Mucosa of gallbladder (tissue), 1 donor: Measurements from ENCODE around the gene TGFBR3. TPM values are rescaled to one million over a fixed set of nuclear protein-coding genes. Genes with fewer than 3 reads are reported as not detected.
"Not testable (repeated sequence)": the region's sequence is repeated elsewhere in the genome, so short reads cannot be mapped to it uniquely, and the experiment has no call there.

Source experiments
- DNase-seq: peaks from one replicate; pipeline ENCODE4 v3.0.0-alpha.2; 2020; ENCODE audit warnings: low spot score
- total RNA-seq: library from RNA; stranded (reverse); gene quantifications from one replicate; pipeline ENCODE4 v1.2.1, GENCODE V29; 2021
- donor health status: DM: no; HTN: no; CAD: no.

Gene TGFBR3
- total RNA-seq, 1 donor from 2014 or later, result 54.4 TPM

DNA sequence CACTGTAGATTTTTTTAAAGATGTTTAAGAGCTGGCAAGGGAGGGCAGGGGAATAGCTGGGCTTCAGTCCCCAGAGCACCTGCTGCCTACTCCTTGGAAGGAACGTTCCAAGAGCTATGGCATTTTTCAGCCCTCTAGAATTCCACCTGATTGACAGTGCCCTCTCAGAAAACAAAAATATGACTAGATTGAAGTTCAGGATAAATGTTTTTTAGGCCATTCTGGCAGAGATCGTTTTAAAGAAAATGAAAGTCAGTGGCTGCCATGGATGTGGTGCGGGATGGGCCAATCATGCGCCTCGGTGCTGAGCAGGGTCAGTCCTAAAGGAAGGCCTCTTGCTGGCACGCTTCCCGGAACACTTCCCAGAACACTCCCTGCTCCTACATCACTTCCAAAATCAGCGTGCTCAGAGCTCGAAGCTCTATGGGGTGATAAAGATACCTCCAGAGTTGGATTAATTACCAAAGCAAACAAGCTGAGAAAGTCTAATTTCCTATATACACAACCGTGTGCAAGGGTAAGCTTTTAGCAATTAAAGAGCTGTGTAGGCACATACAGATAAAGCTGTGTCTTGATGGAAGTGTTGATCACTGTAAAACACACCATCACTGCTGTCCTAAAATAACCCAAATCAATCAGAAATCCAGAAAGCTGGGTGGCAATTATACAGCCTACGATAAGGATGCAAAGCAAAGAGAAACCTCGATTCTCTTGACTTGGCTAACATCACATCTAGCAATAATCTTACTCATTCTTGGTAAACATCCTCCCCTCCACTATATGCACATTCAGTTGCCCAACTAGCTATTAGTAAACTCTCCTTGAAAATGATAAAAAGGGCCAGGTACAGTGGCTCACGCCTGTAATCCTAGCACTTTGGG, 34.6 kb downstream of the TGFBR3 start:
- peak; percentile 81 for DNase-seq

DNA sequence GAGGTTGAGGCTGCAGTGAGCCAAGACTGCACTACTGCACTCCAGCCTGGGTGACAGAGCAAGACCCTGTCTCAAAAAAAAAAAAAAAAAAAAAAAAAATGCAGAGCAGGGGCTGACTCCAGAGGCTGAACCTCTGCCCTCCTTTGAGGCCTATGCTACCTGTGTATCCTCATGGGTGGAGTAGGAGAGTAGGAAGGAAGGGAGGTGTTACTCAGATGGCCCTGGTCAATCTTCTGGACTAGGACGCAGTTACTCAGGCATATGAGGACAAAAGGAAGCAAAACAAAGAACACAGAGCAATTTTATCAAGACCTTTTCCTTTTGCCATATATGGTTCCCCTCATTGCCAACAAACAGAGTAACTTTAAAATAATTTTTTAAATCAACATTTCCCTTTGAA, 35.2 kb downstream of the TGFBR3 start:
- no peak for DNase-seq

DNA sequence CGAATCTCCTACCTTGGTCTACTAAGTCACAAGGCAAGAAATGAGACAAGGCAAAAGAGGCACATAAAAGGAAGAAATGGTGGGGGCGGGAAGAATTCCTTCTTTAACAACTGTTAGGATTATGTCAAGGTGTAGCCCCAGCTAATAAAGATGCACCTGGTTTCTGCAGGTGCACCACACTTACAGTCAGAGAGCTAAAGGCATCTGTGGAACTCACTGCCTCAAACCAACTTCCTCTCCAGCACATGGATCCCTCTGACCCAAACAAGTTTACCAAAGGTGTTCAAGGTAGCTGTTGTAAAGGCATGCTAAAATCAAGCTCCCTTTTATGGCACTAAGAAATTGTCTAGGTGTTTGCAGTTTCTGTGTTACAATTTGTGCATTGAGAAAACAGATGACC, 38.1 kb downstream of the TGFBR3 start:
- DNase-seq, result no peak

DNA sequence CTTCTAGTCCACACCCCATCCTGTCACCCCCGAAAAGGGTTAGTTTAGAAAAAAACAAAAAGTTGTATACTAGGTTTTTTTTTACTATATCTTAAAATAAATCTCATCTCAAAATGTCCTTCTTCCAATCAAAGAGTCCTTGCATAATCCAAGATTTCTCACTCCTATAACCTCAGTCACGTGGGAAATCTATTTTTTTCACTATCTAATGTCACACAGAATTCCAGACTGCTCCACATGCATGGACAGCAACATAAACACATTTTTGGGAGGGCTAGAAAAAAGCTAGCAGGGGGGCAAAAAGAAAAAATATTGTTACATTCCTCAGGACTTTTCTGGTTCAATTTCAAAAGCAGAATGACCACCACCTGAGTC, 39.3 kb downstream of the TGFBR3 start:
- no peak for DNase-seq

DNA sequence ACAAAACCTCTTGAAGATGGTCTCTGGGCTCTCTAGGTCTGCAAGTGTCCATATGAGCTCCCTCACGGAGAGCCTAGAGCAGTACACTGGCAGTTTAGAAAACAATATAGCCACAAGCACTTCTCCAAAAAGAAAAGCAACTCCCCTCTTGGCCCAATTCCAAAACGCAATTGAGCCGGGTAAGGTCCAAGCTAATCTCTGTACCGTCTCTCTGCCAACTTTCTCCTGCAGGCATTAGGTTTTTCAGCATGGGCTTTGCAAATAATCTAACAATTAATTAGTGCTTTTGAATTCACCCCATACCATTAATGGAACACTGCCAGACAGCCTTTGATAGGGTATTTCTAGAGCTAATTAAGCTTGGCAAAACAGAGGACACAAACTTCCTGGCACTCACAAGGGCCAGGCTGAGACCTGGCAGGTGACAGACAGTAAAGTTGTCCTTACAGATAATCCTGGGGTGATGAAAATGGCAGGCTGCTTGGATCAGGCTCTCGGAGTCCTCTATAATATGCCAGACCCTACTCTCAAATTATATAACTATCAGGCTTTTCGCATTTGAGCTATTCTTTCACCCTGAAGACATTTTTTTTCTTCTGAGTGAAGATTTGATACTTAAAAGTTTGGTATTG, 39.8 kb downstream of the TGFBR3 start:
- peak; percentile 64 for DNase-seq

DNA sequence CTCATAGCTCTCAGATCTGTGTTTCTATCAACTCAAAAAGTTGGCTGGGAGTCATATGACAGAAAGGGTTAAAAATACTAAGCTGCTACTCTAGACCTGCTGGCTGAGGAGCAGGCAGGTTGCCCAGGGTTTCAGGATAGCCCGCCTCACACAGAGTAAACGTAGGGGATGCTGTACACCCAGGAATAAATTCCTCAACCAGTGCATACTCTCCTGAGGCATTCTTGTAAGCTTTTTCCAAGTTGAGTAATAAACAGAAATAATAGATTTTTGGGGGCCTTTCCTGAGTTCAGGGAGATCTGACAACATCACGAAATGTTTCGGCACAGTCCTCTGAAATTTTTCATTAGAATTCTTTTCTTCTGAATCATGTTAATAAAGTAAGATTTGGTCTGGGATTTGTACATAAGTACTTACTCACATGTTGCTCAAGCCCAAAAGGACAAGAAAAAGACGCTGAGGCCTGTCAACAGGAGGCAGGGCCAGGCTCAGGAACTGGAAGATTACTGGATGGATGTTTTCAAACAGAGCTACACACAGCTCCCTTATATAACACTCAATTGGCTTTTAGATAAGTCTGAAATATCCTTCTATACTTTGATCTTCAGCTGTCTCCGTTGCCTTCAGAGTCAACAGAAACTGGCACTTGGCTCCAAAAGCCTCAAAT, 41.0 kb downstream of the TGFBR3 start:
- peak; percentile 40 for DNase-seq

DNA sequence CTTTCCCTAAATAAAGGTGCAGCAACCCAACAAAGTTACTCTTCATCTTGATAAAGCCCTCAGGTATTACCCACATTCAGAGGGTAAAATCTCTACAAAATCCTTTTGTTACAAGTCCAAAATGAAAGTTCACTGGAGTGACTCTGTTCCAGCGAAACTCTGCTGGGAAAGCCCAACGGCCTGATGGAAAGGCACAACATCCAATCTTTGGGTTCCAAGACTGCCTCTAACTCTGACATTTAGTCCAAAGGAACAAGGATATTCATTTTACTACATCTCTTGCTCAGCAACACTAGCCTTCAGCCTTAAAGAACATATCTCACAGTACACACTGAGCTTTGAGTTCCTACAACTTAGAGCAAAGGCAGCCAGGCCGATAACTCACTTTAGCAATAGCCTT, 42.1 kb downstream of the TGFBR3 start:
- DNase-seq, result no peak

DNA sequence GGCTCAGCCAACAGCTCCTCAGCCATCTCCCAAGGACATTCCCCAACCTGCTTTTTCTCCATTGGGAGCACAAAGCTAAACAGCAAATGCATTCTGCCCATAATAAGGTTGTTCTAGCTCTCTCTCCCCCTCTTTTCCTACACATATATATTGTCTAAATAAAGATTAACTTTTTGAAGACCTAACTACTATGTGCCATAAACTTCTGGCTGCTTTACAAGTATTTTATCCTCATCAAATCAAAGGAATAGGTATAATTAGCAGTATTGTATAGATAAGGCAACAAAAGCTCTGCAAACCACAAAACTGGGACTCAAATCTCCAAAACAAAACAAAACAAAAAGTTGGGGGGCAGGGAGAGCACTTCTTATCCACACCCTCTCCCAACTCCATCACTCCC, 43.4 kb downstream of the TGFBR3 start:
- DNase-seq, result no peak

DNA sequence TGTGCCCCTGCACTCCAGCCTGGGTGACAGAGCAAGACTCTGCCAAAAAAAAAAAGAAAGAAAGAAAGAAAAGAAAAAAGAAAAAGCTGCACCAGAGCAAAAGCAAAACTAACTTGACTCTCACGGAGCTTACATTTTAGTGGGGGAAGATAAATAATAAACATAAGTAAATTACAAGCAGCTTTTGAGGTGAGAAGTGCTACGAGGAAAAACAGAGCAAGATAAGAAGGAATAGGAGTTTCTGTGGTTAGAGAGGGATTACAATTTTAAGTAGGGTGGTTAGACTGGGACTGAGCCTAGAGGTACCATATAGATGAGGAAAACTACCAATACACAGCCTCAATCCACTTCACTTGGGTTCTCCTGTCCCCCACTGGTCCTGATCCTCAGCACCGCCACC, 43.9 kb downstream of the TGFBR3 start:
- DNase-seq, result no peak

DNA sequence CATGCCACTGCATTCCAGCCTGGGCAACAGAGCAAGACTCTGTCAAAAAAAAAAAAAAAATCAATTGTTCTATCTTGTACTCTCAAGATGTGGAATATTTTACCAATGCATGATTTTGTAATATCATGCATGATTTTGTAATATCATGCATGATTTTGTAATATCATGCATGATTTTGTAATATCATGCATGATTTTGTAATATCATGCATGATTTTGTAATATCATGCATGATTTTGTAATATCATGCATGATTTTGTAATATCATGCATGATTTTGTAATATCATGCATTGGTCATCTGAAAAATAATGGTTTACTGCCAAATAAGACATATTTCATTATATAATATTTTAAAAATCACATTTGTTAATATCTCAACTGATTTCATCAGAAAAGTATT, 45.7 kb downstream of the TGFBR3 start:
- DNase-seq, result not testable (repeated sequence)

DNA sequence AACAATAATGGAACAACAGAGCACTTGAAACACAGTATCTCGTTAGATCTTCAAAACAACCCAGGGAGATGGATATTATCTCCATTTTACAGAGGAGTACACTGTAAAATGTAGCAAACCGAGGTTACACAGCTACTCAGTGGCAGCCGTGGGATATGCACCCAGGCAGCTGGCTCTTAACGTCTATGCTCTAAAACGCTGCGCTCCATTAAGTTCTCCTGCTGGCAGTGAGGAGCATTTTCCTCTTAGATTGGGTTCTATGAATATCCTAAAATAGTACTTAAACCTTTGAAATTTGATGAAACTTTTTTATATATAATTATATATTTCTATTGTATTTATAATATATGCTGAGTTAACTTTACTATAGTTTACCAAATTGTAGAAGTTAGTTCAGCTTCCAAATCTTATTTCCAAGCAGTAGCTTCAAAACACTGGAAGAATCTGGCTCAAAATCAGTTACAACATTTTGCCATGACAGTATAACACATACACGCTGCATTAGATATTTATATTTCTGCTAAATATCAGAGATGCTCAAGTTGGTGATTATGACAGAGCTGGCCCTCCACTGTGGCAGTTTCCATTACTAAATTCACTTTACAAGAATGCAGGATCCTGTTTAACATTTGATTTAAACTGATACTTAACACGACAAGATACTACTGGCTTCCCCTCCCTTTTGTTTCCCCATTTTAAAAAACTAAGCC, 49.5 kb downstream of the TGFBR3 start:
- no peak for DNase-seq

DNA sequence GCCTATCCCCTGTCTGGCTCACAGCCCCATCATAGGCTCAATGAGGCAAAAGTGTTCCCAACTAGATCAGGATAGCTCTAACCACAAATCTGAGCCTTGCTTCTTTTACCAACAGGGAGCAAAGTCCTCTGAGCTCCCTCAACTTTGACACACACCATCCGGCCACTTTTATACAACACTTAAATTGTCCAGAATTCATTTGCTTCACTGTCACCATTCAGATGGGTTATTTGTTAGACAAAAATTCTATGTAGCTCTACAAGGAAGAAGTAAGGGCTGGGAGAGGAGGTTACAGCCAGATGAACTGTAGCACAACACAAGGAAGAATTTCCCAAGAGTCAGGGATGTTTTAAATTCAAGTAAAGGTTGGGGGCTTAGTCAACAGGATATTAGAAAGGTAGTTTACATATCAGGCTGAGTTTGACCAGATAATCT, 50.8 kb downstream of the TGFBR3 start:
- DNase-seq, result no peak

DNA sequence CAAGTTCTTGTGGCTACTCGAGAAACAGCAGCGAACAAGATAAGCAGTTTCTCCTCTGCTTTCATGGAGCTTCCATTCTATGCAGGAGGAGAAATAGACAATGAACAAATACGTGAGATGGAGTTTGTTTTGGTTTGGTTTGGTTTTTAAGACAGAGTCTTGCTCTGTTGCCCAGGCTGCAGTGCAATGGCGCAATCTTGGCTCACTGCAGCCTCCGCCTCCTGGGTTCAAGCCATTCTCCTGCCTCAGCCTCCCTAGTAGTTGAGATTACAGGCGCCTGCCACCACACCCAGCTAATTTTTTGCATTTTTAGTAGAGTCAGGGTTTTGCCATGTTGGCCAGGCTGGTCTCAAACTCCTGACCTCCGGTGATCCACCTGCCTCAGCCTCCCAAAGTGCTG, 51.4 kb downstream of the TGFBR3 start:
- DNase-seq, result not testable (repeated sequence)

DNA sequence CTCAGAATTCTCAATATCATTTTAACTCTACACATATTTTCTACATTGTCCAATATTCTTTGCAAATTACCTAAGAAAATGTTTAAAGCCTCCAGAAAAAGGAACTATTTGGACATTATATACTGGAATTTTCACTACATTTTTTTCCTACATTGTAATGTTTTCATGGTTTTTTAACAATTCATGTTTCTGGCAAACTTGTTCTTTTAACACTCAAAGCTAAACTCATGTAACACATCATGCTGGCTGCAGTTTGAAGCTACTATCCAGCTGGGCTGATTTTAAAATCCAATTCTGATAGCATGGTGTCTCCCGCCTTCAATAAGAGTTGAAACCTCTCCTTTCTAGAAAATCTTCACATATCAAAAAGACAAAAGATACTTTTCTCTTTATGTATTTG, 52.0 kb downstream of the TGFBR3 start:
- DNase-seq, result no peak

DNA sequence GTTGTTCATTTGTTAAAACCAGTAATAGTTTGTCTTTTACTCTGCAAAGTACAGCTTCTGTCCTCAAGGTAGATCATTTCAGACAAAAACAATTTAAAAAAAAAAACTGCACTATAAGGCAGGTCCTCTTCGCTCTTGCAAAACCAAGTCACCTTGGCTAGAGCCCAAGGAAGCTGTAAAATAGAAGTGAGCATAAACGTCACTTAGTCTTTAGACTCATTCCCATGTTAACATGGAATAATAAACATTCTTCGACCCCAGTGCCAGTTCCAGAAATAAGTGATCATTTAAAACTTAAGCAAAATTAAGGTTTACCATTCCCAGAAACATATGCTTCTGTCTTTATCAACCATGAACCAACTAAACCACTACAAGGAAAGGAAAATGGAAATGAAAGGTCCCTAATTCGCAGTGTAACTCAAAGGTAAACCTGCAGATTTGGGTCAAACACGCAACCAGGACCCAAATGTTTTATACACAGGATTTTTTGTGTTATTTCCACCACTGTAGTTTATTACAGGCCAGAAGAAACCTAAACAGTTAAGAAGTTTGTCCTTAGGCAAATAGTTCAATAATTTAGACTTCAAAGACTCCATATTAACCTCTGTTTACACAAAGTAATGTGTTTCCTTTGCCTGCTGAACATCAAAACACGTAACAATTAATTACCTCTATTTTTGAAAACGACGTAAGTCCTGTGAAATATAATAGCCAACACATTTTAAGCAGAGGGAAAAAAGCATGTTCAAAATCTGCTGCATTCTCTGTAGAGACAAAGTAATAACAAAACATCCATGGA, 54.6 kb downstream of the TGFBR3 start:
- no peak for DNase-seq

DNA sequence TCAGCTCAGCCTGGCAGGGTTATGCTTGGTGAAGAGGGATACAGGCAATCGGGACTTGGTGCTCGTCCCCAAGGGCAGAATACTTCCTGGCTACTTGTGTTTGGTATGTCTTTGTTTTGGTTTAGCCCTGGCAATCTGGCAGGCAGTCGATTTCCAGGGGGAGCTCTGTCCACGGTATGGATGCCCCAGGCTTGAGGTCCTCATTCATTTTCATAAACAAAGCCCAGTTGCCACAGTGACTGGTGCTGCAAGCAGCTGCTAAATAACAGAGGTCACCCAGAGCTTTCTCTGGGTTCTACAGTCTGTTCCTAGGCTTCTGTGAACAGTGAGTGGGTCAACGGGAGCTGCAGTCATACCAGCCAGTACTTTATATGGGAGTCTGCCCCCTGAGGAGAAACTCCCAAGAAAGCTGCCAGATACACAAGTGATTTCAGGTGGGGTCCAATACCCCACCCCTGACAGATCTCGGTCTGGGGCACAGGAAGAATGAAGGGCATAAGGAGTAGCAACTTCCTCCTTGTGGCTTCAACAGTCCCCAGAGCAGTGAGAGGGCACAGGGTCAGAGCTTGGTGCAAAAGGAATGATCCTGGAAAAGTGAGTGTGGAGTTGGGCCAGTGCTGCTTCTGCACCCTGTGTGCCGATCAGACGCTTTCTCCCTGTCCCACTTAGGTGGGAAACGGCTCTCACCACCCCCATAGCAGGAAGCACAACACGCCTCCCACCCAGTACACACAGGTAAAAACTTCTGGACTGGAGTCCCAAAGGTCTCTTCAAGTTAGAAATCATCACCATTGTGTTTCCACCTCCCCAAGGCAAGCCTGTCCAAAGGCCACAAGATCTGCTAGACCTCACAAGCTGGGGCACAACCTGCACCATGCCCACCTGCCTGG, 55.5 kb downstream of the TGFBR3 start:
- peak; percentile 64 for DNase-seq

DNA sequence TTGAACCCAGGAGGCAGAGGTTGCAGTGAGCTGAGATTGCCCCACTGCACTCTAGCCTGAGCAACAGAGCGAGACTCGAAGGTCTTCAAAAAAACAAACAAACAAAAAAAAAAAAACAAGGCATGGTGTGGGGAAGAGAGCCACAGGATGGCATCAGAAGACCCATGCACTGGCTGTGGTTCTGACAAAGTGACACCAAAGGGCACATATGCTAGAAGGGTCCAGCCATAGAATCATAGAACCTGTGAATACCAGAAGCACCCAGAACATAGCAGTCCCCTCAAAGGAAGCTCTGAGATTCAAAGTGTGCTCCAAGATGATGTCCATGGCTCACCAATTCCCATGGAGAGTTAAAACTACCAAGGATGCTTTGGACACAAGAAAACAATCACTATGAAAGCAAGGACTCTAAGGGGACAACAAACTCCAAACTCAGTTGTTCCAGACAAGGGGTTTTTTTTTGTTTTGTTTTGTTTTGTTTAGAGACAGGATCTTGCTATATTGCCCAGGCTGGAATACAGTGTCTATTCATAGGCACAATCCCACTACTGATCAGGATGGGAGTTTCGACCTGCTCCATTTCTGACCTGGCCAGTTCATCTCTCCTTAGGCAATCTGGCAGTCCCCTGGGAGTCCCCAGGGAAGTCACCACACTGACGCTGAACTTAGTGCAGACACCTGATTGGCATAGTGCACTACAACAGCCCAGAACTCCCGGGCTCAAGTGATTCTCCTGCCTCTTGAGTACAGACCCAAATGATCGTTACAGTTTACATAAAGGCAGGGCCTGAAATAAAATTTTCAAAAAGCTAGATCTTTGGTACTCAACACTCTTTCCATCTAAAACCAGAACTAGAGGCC, 56.4 kb downstream of the TGFBR3 start:
- no peak for DNase-seq

DNA sequence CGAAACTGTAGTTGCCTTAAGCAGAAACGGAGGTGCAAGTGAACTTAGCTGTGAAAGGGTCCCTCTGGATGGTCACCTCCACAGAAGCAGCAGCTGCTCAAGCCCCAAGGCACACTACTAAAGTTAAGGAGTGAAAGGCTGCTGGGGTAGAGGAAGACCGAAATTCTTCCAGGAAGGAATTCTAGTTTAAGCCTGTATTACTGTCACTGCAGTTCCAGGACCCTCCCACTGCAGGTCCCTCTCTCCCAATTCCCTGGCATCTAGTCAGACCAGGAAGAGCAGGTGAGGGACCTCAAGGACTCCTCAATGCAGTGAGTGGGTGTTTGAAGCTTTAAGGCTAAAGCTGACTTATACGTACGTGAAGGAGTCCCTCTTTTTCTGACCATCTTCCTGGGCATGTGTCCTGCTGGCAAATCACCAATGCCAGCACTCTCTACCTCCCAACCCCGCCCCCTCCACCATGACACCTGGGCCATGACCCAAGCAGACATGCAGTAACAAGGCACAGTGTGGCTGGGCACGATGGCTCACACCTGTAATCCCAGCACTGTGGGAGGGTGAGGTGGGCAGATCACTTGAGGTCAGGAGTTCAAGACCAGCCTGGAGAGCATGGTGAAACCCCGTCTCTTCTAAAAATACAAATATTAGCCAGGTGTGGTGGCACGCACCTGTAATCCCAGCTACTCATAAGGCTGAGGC, 57.2 kb downstream of the TGFBR3 start:
- no peak for DNase-seq
